Measurements from ENCODE around the gene SLC22A17. TPM values are rescaled to one million over a fixed set of nuclear protein-coding genes. Genes with fewer than 3 reads are reported as not detected.

SLC22A17 gene
- total and polyA plus RNA-seq, 2 of the 8 experiments (the other 6 are each of a cell fraction or from before 2014, with no cell fraction given): 43.0 to 49.0 TPM

DNA sequence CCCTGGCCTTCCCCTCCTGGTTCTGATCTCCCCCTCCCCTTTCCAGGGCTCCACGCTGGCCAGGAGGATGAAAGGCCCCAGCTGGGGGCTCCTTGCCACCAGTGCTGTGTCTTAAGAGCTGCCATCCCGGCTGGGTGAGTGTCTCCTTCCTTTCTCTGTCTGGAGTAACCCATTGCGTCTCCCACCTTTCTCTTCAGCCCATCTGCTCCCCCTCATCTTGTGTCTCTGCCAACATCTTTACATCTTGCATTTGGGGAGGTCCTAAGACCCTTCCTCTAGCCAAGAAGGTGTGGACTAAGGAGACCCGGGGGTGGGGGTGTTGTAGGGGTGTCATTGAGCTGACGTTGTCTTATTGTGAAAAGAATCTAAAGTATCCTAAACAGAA is 45.5 kb downstream of the SLC22A17 start (continued):
- TF ChIP-seq, protein P1, sequence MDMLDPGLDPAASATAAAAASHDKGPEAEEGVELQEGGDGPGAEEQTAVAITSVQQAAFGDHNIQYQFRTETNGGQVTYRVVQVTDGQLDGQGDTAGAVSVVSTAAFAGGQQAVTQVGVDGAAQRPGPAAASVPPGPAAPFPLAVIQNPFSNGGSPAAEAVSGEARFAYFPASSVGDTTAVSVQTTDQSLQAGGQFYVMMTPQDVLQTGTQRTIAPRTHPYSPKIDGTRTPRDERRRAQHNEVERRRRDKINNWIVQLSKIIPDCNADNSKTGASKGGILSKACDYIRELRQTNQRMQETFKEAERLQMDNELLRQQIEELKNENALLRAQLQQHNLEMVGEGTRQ (IDR thresholded peaks at IDR 0.05; ENCODE audit: low read length): no peak
- TF ChIP-seq CHD2 (IDR thresholded peaks at IDR 0.05; ENCODE audit: low read length) (no peak), MAFK (IDR thresholded peaks at IDR 0.05; ENCODE audit: low read depth, low read length) (no peak), CBX8 (IDR thresholded peaks at IDR 0.05; ENCODE audit: borderline replicate concordance, low read depth, low read length) (no peak)

All from H1 (cell line).